Stromal cell of bone marrow (primary cell): Measurements from ENCODE around the gene SIVA1.

Experiments
- DNase-seq: peaks from one replicate; pipeline ENCODE4 v3.0.0-alpha.2; 2012; ENCODE audit warnings: low read depth

Gene SIVA1

GRCh38 chr14:104771918-104772706 lies 19.2 kb downstream of the SIVA1 start:
- no peak for DNase-seq

- DNase-seq, result no peak
Measured at GRCh38 chr14:104772707-104773504, 20.0 kb downstream of the SIVA1 start.

GRCh38 chr14:104773505-104774452 lies 20.8 kb downstream of the SIVA1 start:
- no peak for DNase-seq

- no peak for DNase-seq
Measured at GRCh38 chr14:104774453-104775072, 21.6 kb downstream of the SIVA1 start.

GRCh38 chr14:104775073-104775489 lies 22.1 kb downstream of the SIVA1 start:
- no peak for DNase-seq

- DNase-seq, result no peak
Measured at GRCh38 chr14:104776481-104776880, 23.5 kb downstream of the SIVA1 start.

- no peak for DNase-seq
Measured at GRCh38 chr14:104776961-104777807, 24.2 kb downstream of the SIVA1 start.

- no peak for DNase-seq
Measured at GRCh38 chr14:104777808-104778249, 24.9 kb downstream of the SIVA1 start.

- DNase-seq, result no peak
Measured at GRCh38 chr14:104778694-104779331, 25.9 kb downstream of the SIVA1 start.

GRCh38 chr14:104779776-104780512 lies 27.0 kb downstream of the SIVA1 start:
- no peak for DNase-seq

- DNase-seq, result no peak
Measured at GRCh38 chr14:104780513-104781030, 27.6 kb downstream of the SIVA1 start.

- DNase-seq, result no peak
Measured at GRCh38 chr14:104781271-104782077, 28.5 kb downstream of the SIVA1 start.

- no peak for DNase-seq
Measured at GRCh38 chr14:104782086-104782807, 29.3 kb downstream of the SIVA1 start.

GRCh38 chr14:104782808-104783139 lies 29.8 kb downstream of the SIVA1 start:
- DNase-seq, result no peak

- no peak for DNase-seq
Measured at GRCh38 chr14:104783484-104784217, 30.7 kb downstream of the SIVA1 start.

GRCh38 chr14:104784218-104784568 lies 31.2 kb downstream of the SIVA1 start:
- DNase-seq, result no peak
